ENCODE measurements around the gene EVA1B. TPM values are rescaled to one million over a fixed set of nuclear protein-coding genes. Genes with fewer than 3 reads are reported as not detected.

Gene EVA1B
- total RNA-seq, 1 donor from 2014 or later: 9.0 TPM

GRCh38 chr1:36352910-36353878 lies 29.7 kb upstream of the EVA1B start:
- peaks cover 41% of the 10 kb centered on the region for H3K36me3 Mint-ChIP-seq (ENCODE audit: low read depth)
- no peaks in the 10 kb centered on the region for H3K27me3 Mint-ChIP-seq
- H3K4me1 Mint-ChIP-seq: peaks cover 23% of the 10 kb centered on the region
- no peak overlapping the region for H3K27ac Mint-ChIP-seq
- no peak for DNase-seq
- H3K9me3 Mint-ChIP-seq: no peaks in the 10 kb centered on the region
- no peak overlapping the region for H3K4me3 Mint-ChIP-seq
- intact Hi-C loops (cut with micrococcal nuclease): no loop called here

- H3K36me3 Mint-ChIP-seq (ENCODE audit: low read depth): peaks cover 41% of the 10 kb centered on the region
- H3K4me3 Mint-ChIP-seq: no peak overlapping the region
- H3K4me1 Mint-ChIP-seq: peaks cover 23% of the 10 kb centered on the region
- peak overlapping the region; percentile 59 for H3K27ac Mint-ChIP-seq
- no peaks in the 10 kb centered on the region for H3K27me3 Mint-ChIP-seq
- no peaks in the 10 kb centered on the region for H3K9me3 Mint-ChIP-seq
- no peak for DNase-seq
- intact Hi-C loops (cut with micrococcal nuclease): no loop called here
These were observed 28.9 kb upstream of the EVA1B start for GRCh38 chr1:36352125-36352909.

- Mint-ChIP-seq H3K4me1 (peaks cover 23% of the 10 kb centered on the region), H3K9me3 (no peaks in the 10 kb centered on the region), H3K4me3 (no peak overlapping the region), H3K36me3 (ENCODE audit: low read depth) (peaks cover 43% of the 10 kb centered on the region), H3K27ac (peak overlapping the region; percentile 29), H3K27me3 (no peaks in the 10 kb centered on the region)
- no peak for DNase-seq
- intact Hi-C loops (cut with micrococcal nuclease): no loop called here
These were observed 28.0 kb upstream of the EVA1B start for GRCh38 chr1:36351227-36351977.

GRCh38 chr1:36350659-36351226 lies 27.3 kb upstream of the EVA1B start:
- peaks cover 41% of the 10 kb centered on the region for H3K36me3 Mint-ChIP-seq (ENCODE audit: low read depth)
- intact Hi-C loops (cut with micrococcal nuclease): no loop called here
- peak overlapping the region; percentile 22 for H3K4me3 Mint-ChIP-seq
- DNase-seq: peak; percentile 78
- H3K27ac Mint-ChIP-seq: peak overlapping the region; percentile 62
- no peaks in the 10 kb centered on the region for H3K9me3 Mint-ChIP-seq
- no peaks in the 10 kb centered on the region for H3K27me3 Mint-ChIP-seq
- peaks cover 23% of the 10 kb centered on the region for H3K4me1 Mint-ChIP-seq

- Mint-ChIP-seq H3K36me3 (ENCODE audit: low read depth) (peaks cover 45% of the 10 kb centered on the region), H3K27me3 (no peaks in the 10 kb centered on the region), H3K4me3 (no peak overlapping the region), H3K4me1 (peaks cover 21% of the 10 kb centered on the region), H3K9me3 (no peaks in the 10 kb centered on the region), H3K27ac (no peak overlapping the region)
- intact Hi-C loops (cut with micrococcal nuclease): no loop called here
- DNase-seq: no peak
These were observed 26.4 kb upstream of the EVA1B start for GRCh38 chr1:36349839-36350238.

- DNase-seq: no peak
These were observed 25.8 kb upstream of the EVA1B start for GRCh38 chr1:36349241-36349671.

GRCh38 chr1:36346741-36347370 lies 23.4 kb upstream of the EVA1B start:
- intact Hi-C loops (cut with micrococcal nuclease): no loop called here
- Mint-ChIP-seq H3K27me3 (no peaks in the 10 kb centered on the region), H3K4me1 (peaks cover 16% of the 10 kb centered on the region)

More at GRCh38 chr1:36349241-36349671, 25.8 kb upstream of the EVA1B start:
- Mint-ChIP-seq H3K9me3 (no peaks in the 10 kb centered on the region), H3K27me3 (no peaks in the 10 kb centered on the region), H3K4me1 (peaks cover 21% of the 10 kb centered on the region), H3K4me3 (no peak overlapping the region), H3K27ac (no peak overlapping the region), H3K36me3 (ENCODE audit: low read depth) (peaks cover 45% of the 10 kb centered on the region)
- intact Hi-C loops (cut with micrococcal nuclease): no loop called here

GRCh38 chr1:36345353-36345752 lies 21.9 kb upstream of the EVA1B start:
- Mint-ChIP-seq H3K4me1 (peaks cover 4% of the 10 kb centered on the region), H3K36me3 (ENCODE audit: low read depth) (peaks cover 34% of the 10 kb centered on the region), H3K9me3 (no peaks in the 10 kb centered on the region), H3K4me3 (no peak overlapping the region), H3K27ac (no peak overlapping the region), H3K27me3 (no peaks in the 10 kb centered on the region)
- intact Hi-C loops (cut with micrococcal nuclease): no loop called here
- no peak for DNase-seq

More at GRCh38 chr1:36346741-36347370, 23.4 kb upstream of the EVA1B start:
- no peaks in the 10 kb centered on the region for H3K9me3 Mint-ChIP-seq
- no peak overlapping the region for H3K4me3 Mint-ChIP-seq
- no peak for DNase-seq
- H3K36me3 Mint-ChIP-seq (ENCODE audit: low read depth): peaks cover 34% of the 10 kb centered on the region
- H3K27ac Mint-ChIP-seq: no peak overlapping the region

GRCh38 chr1:36344395-36344680 lies 20.9 kb upstream of the EVA1B start:
- Mint-ChIP-seq H3K4me3 (no peak overlapping the region), H3K4me1 (peaks cover 2% of the 10 kb centered on the region), H3K36me3 (ENCODE audit: low read depth) (peaks cover 35% of the 10 kb centered on the region), H3K27me3 (no peaks in the 10 kb centered on the region), H3K9me3 (no peaks in the 10 kb centered on the region), H3K27ac (no peak overlapping the region)
- DNase-seq: no peak
- intact Hi-C loops (cut with micrococcal nuclease): no loop called here

- Mint-ChIP-seq H3K9me3 (no peaks in the 10 kb centered on the region), H3K27me3 (no peaks in the 10 kb centered on the region), H3K27ac (no peak overlapping the region), H3K4me1 (peaks cover 7% of the 10 kb centered on the region), H3K36me3 (ENCODE audit: low read depth) (peaks cover 39% of the 10 kb centered on the region), H3K4me3 (no peak overlapping the region)
- intact Hi-C loops (cut with micrococcal nuclease): loop anchor here (2.0 kb wide), 1 partner anchor 25 kb away; no protein-coding TSS in a partner anchor
- no peak for DNase-seq
These were observed 20.4 kb upstream of the EVA1B start for GRCh38 chr1:36343651-36344394.

GRCh38 chr1:36342426-36343185 lies 19.2 kb upstream of the EVA1B start:
- Mint-ChIP-seq H3K9me3 (no peaks in the 10 kb centered on the region), H3K36me3 (ENCODE audit: low read depth) (peaks cover 32% of the 10 kb centered on the region), H3K27me3 (no peaks in the 10 kb centered on the region), H3K4me1 (peaks cover 12% of the 10 kb centered on the region), H3K4me3 (no peak overlapping the region), H3K27ac (peak overlapping the region; percentile 74)
- intact Hi-C loops (cut with micrococcal nuclease): loop anchor here (1.0 to 2.0 kb wide), 2 partner anchors 26 to 79 kb away; no protein-coding TSS in a partner anchor
- DNase-seq: peak; percentile 88

Data from activated CD4-positive, alpha-beta T cell treated with anti-CD3 and anti-CD28 coated beads, Interleukin-2, amount 10 ng/mL, durations not matched to agents 24 days and 14 days (primary cell).